ENCODE data around the gene CHCHD1. TPM values are rescaled to one million over a fixed set of nuclear protein-coding genes. Genes with fewer than 3 reads are reported as not detected.

Gene CHCHD1
- polyA plus RNA-seq, 2 of the 4 experiments (the other 2 are of a cell fraction): 75.4 to 80.6 TPM

DNA sequence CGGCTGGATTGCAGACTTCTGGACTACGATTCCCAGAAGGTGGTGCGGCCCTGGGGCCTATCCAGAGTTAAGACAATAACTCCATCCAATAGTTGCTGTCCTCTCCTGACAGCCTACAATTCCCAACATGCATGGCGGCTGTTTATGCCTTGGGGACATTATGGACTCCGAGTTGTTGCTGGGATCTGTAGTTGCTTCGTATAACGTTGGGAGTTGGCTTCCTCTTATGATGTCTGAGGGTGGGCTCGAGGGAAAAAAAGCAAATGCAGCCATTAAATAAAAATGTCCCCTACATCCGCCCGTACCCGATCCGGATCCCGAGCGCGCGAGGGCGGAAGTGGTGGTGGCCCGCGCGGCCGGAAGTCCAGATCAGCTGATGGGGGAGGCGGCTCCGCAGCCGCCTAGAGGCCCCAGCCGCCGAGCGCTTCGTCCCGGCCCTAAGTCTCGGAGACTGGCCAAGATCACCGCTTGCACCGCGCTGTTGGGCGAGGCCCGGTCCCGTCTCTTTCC is 3.4 kb downstream of the CHCHD1 start, which contains the start of gene ZSWIM8 (continued):
- no peak for TF ChIP-seq HDAC2 (IDR thresholded peaks at IDR 0.05)
- TF ChIP-seq KDM1A (IDR thresholded peaks at IDR 0.05; ENCODE audit: low read depth): no peak
- TF ChIP-seq ZNF302 (CRISPR knock-in tag; IDR thresholded peaks at IDR 0.05): no peak
- TF ChIP-seq, protein P1, sequence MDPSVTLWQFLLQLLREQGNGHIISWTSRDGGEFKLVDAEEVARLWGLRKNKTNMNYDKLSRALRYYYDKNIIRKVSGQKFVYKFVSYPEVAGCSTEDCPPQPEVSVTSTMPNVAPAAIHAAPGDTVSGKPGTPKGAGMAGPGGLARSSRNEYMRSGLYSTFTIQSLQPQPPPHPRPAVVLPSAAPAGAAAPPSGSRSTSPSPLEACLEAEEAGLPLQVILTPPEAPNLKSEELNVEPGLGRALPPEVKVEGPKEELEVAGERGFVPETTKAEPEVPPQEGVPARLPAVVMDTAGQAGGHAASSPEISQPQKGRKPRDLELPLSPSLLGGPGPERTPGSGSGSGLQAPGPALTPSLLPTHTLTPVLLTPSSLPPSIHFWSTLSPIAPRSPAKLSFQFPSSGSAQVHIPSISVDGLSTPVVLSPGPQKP (IDR thresholded peaks at IDR 0.05; ENCODE audit: low read depth, low read length): no peak
- TF ChIP-seq, protein P2, sequence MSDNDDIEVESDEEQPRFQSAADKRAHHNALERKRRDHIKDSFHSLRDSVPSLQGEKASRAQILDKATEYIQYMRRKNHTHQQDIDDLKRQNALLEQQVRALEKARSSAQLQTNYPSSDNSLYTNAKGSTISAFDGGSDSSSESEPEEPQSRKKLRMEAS (IDR thresholded peaks at IDR 0.05): peak; percentile 72
- TF ChIP-seq, protein P3, sequence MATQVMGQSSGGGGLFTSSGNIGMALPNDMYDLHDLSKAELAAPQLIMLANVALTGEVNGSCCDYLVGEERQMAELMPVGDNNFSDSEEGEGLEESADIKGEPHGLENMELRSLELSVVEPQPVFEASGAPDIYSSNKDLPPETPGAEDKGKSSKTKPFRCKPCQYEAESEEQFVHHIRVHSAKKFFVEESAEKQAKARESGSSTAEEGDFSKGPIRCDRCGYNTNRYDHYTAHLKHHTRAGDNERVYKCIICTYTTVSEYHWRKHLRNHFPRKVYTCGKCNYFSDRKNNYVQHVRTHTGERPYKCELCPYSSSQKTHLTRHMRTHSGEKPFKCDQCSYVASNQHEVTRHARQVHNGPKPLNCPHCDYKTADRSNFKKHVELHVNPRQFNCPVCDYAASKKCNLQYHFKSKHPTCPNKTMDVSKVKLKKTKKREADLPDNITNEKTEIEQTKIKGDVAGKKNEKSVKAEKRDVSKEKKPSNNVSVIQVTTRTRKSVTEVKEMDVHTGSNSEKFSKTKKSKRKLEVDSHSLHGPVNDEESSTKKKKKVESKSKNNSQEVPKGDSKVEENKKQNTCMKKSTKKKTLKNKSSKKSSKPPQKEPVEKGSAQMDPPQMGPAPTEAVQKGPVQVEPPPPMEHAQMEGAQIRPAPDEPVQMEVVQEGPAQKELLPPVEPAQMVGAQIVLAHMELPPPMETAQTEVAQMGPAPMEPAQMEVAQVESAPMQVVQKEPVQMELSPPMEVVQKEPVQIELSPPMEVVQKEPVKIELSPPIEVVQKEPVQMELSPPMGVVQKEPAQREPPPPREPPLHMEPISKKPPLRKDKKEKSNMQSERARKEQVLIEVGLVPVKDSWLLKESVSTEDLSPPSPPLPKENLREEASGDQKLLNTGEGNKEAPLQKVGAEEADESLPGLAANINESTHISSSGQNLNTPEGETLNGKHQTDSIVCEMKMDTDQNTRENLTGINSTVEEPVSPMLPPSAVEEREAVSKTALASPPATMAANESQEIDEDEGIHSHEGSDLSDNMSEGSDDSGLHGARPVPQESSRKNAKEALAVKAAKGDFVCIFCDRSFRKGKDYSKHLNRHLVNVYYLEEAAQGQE (IDR thresholded peaks at IDR 0.05): no peak
- TF ChIP-seq, protein P4, sequence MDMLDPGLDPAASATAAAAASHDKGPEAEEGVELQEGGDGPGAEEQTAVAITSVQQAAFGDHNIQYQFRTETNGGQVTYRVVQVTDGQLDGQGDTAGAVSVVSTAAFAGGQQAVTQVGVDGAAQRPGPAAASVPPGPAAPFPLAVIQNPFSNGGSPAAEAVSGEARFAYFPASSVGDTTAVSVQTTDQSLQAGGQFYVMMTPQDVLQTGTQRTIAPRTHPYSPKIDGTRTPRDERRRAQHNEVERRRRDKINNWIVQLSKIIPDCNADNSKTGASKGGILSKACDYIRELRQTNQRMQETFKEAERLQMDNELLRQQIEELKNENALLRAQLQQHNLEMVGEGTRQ (IDR thresholded peaks at IDR 0.05): peak; percentile 63
- TF ChIP-seq HOXA7 (CRISPR knock-in tag; IDR thresholded peaks at IDR 0.05): no peak
- TF ChIP-seq CBX8 (IDR thresholded peaks at IDR 0.05): no peak
- TF ChIP-seq HOXB13 (CRISPR knock-in tag; IDR thresholded peaks at IDR 0.05; ENCODE audit: low read depth): no peak
- no peak for TF ChIP-seq CHD2 (IDR thresholded peaks at IDR 0.05; ENCODE audit: low read length, partially characterized antibody)
- TF ChIP-seq TFCP2L1 (CRISPR knock-in tag; IDR thresholded peaks at IDR 0.05): no peak
- no peak for TF ChIP-seq CHD4 (IDR thresholded peaks at IDR 0.05; ENCODE audit: borderline replicate concordance)
- no peak for TF ChIP-seq NR3C1 (IDR thresholded peaks at IDR 0.05)
- no peak for TF ChIP-seq HEYL (CRISPR knock-in tag; IDR thresholded peaks at IDR 0.05)
- TF ChIP-seq MAZ (IDR thresholded peaks at IDR 0.05; ENCODE audit: borderline replicate concordance, low read depth, low read length): no peak
- TF ChIP-seq FOXS1 (CRISPR knock-in tag; IDR thresholded peaks at IDR 0.05): no peak
- no peak for TF ChIP-seq RCOR1 (IDR thresholded peaks at IDR 0.05; ENCODE audit: low read depth, low read length)
- TF ChIP-seq JUNB (IDR thresholded peaks at IDR 0.05): no peak
- peak; percentile 45; the same call in 1 of the 2 replicates for TF ChIP-seq HOXB5 (CRISPR knock-in tag; IDR thresholded peaks at IDR 0.05)
- no peak for TF ChIP-seq NPAS2 (CRISPR knock-in tag; IDR thresholded peaks at IDR 0.05; ENCODE audit: borderline replicate concordance)
- no peak for TF ChIP-seq ZFP36 (IDR thresholded peaks at IDR 0.05; ENCODE audit: borderline replicate concordance, partially characterized antibody)
- TF ChIP-seq, protein P5, sequence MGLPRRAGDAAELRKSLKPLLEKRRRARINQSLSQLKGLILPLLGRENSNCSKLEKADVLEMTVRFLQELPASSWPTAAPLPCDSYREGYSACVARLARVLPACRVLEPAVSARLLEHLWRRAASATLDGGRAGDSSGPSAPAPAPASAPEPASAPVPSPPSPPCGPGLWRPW (IDR thresholded peaks at IDR 0.05): no peak
- TF ChIP-seq RARB (CRISPR knock-in tag; IDR thresholded peaks at IDR 0.05): no peak
- no peak for TF ChIP-seq SMC3 (IDR thresholded peaks at IDR 0.05)
- no peak for TF ChIP-seq EHF (CRISPR knock-in tag; IDR thresholded peaks at IDR 0.05)
- TF ChIP-seq POLR2A (IDR thresholded peaks at IDR 0.05; ENCODE audit: low read length): peak; percentile 52
- 0 out of 2 replicates have a peak, but pooled peaks have one; percentile 31 for TF ChIP-seq RFX5 (IDR thresholded peaks at IDR 0.05)
- TF ChIP-seq, protein P6, sequence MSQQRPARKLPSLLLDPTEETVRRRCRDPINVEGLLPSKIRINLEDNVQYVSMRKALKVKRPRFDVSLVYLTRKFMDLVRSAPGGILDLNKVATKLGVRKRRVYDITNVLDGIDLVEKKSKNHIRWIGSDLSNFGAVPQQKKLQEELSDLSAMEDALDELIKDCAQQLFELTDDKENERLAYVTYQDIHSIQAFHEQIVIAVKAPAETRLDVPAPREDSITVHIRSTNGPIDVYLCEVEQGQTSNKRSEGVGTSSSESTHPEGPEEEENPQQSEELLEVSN (IDR thresholded peaks at IDR 0.05; ENCODE audit: borderline replicate concordance, low read depth): peak; percentile 53; the same call in 1 of the 2 replicates
- no peak for TF ChIP-seq ESRRA (IDR thresholded peaks at IDR 0.05; ENCODE audit: borderline replicate concordance, low read length)
- no peak for TF ChIP-seq RNF2 (IDR thresholded peaks at IDR 0.05; ENCODE audit: borderline replicate concordance, low read depth)
- TF ChIP-seq, protein P7, sequence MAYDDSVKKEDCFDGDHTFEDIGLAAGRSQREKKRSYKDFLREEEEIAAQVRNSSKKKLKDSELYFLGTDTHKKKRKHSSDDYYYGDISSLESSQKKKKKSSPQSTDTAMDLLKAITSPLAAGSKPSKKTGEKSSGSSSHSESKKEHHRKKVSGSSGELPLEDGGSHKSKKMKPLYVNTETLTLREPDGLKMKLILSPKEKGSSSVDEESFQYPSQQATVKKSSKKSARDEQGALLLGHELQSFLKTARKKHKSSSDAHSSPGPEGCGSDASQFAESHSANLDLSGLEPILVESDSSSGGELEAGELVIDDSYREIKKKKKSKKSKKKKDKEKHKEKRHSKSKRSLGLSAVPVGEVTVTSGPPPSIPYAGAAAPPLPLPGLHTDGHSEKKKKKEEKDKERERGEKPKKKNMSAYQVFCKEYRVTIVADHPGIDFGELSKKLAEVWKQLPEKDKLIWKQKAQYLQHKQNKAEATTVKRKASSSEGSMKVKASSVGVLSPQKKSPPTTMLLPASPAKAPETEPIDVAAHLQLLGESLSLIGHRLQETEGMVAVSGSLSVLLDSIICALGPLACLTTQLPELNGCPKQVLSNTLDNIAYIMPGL (CRISPR knock-in tag; IDR thresholded peaks at IDR 0.05; ENCODE audit: borderline replicate concordance): no peak
- peak; percentile 47; the same call in 1 of the 2 replicates for TF ChIP-seq KDM5A (IDR thresholded peaks at IDR 0.05)
- no peak for TF ChIP-seq NFE2L2 (conservative IDR thresholded peaks at IDR 0.05; ENCODE audit: low read length)
- no peak for TF ChIP-seq EP300 (IDR thresholded peaks at IDR 0.05)
- no peak for TF ChIP-seq ZSCAN20 (CRISPR knock-in tag; IDR thresholded peaks at IDR 0.05)

Measured in A549 (cell line).